Jurkat, Clone E6-1 (cell line): ENCODE data around the gene SH2D2A.
"Not testable (repeated sequence)": the region's sequence is repeated elsewhere in the genome, so short reads cannot be mapped to it uniquely, and the experiment has no call there.

Experiments used
- DNase-seq: peaks from one replicate; pipeline ENCODE4 v3.0.0-alpha.2; 2011; ENCODE audit warnings: low read depth, low spot score
- H3K4me3 ChIP-seq: 2 replicates; pipeline ENCODE4 v1.5.1; 2011; ENCODE audit warnings: mild to moderate bottlenecking, low read length, control low read depth, moderate library complexity

The SH2D2A gene

DNA sequence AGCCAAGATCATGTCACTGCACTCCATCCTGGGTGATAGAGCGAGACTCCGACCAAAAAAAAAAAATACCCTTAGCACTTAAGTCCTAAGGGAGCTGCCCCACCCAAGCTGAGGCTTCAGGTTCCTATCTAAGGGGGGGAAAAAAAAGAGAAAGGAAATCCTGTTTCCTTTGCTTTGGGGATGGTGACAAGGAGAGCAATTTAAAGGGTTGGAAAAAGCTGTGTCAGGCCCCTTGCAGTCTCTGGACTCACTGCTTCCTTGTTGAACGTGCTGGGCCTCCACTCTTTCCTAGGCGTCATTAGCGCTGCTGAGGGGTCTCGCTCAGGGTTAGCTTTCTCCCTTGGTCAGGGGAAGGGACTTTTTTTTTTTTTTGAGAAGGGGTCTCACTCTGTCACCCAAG, 31.2 kb downstream of the SH2D2A start:
- no peak overlapping the region for H3K4me3 ChIP-seq
- no peak for DNase-seq

DNA sequence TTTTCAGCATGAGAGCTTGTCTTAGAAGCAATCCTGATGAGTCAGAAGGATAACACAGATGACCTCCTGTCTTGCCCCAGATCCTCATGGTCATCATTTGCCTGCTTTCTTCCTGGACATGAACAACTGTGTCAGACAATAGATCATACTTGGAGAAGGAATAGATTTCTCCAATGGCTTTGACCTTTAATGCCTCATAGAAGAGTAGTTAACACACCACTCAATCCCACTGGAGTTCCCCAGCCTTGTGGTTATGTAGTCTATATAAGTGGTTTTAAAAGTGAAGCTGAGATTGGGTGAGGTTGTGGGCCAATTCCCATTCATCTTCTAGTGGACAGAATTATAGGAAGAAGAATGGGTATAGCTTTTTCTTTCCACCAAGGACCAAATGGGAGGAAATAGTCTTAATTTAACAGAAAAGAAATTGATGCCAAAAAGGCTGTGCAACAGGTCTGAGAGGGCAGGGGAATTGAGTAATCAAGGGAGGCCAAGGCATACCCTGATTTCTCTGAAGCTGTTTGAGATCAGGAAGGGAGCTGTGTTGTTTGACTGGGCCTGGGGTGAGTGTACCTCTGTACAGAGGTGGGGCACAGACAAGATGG, 35.0 kb downstream of the SH2D2A start:
- no peak overlapping the region for H3K4me3 ChIP-seq
- DNase-seq = no peak

DNA sequence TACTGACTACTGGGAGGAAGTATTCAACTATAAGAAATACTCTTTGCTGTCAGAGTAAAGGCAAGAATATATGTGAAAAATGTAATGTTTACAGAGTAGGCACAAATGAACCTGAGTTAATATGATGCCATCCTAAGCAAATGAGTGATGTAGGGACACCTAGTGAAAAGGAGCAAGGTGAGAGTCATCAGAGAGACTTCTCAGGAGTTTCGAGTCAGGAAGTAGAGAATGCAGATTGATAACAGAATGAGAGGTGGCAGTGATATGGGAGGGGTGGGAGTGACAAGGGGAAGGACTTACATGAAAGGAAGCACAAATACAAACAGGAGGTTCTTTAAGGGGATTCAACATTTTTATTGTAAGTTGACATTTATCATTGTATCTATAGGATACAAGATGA, 39.1 kb downstream of the SH2D2A start:
- no peak overlapping the region for H3K4me3 ChIP-seq
- no peak for DNase-seq

DNA sequence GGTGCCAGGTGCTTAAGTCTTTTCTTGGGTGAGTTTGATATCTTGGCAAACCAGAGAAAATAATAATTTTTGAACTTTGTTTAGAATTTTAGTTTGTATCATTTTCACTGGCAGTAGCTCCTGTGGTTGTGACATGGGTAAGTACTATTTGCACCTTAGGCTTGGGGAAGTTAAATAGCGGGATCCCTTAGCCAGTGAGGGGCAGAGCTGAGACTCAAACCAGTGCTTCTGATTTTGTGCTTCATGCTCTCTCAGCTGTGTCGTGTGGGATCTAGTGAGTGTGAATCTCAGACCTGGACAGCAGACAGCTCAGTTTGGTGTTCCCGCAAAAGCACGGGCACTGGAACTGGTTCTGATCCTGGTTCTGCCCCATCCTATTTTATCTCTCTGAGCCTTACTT, 39.7 kb downstream of the SH2D2A start:
- no peak overlapping the region for H3K4me3 ChIP-seq
- DNase-seq = no peak

DNA sequence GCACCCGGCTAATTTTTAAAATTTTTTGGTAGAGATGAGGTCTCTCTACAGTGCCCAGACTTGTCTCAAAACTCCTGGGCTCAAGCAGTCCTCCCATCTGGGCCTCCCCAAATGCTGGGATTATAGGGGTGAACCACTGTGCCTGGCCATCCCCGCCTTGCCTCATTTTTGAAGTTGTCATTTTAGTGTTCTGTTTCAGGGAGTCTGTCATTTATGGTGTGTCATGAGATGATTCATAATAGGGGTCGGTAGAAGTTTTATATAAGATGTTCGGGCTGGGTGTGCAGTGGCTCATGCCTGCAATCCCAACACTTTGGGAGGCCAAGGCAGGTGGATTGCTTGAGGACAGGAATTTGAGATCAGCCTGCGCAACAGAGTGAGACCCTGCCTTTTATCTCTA, 40.8 kb downstream of the SH2D2A start:
- no peak overlapping the region for H3K4me3 ChIP-seq
- no peak for DNase-seq

DNA sequence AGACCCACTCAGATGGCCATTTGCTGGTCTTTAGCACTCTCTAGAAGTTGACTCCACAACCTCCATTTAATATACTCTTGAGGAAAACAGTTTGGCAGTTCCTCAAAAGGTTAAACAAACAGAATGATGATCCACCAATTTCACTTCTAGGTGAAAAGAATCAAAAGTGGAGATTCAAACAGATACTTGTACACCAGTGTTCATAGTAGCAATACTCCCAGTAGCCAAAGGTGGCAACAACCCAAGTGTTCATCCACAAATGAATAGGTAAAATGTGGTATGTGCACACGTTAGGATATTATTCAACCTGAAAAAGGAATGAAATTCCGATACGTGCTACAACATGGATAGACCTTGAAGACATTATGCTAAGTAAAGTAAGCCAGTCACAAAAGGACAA, 43.0 kb downstream of the SH2D2A start:
- DNase-seq = no peak
- no peak overlapping the region for H3K4me3 ChIP-seq

DNA sequence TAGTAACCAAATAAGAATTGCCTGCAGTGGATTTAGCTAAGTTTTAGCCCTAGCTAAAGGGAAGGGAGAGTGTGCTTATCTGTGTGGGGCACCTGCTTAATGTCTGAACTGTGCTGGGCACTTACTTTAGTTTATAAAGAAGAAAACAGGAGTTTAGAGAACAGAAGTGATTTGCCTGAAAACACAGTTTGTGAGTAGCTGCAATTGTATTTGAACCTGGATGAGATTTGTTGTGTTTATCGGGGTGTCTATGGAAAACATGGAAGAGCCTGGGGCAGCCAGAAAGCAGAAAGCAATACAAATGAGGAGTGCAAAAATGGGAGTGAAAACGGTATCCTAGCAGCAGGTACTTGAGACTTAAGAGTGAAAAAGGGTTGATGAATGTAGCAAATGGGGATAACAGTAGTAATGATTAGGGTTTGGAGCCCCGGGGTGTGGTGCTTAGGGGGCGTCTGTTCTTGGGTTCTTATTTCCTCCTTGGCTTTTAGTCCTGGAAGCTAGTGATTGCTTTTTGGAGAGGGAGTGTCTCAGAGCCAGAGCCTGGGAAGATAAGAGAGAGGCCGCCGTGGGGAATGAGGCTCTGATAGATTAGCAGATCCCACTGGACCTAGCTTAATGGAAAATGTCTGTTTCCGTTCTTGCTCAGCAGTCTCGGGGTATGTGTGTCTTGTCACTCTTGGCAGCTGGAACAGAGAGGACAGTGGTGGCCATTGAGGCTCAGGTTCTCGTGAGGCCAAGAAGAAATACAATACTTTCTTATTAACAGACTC, 43.7 kb downstream of the SH2D2A start:
- DNase-seq = no peak
- H3K4me3 ChIP-seq = no peak overlapping the region

DNA sequence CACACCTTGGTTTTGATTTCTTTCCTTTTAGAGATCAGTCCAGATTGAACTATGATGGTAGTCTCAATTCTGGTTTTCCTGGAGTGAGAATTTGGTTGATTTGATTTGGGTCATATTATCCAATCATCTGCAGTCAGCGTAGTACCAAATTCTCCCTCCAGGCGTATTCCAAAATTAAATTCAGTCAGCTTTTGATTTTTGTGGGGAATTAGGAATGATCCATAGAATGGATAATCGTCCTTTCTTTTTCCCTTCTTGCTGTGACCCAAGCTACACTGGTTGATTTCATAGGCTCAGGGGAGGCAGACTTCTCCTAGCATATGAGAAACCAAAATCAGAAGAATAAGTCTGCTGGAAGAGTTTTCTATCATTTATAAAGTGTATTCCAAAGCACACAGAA, 44.4 kb downstream of the SH2D2A start:
- no peak for DNase-seq
- H3K4me3 ChIP-seq = no peak overlapping the region

DNA sequence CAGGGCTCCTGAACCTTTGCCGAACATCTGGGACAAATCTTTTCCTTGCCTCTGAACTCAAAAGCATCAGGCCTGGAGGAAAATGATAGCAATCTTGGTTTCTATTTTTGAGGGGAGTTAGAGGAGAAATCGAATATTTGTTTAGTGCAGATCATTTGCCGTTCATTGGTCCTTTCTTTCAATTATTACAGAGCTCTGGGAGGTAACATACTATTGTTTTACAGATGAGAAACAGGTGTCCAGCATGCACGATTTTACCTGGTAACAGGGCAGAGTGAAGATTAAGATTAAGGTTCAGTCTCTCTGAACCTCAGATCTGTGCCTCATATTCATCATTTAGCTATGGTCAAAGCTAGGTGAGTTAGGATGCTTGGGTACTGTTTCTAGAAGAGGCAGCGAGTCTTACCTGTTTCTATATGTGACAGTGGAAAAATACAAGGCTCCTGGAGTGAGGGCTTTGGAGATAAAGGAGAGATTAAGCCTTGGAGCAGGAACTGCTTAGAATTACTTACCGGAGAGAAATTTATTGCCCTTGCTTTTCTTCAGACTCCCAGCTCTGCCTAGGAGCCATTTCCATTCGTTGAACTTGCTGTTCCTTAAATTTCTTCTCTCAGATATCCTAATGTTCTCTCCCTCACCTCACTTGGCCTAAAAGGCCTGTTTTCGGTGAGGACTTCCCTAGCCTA, 47.9 kb downstream of the SH2D2A start:
- H3K4me3 ChIP-seq = peak overlapping the region; percentile 92
- DNase-seq = no peak

DNA sequence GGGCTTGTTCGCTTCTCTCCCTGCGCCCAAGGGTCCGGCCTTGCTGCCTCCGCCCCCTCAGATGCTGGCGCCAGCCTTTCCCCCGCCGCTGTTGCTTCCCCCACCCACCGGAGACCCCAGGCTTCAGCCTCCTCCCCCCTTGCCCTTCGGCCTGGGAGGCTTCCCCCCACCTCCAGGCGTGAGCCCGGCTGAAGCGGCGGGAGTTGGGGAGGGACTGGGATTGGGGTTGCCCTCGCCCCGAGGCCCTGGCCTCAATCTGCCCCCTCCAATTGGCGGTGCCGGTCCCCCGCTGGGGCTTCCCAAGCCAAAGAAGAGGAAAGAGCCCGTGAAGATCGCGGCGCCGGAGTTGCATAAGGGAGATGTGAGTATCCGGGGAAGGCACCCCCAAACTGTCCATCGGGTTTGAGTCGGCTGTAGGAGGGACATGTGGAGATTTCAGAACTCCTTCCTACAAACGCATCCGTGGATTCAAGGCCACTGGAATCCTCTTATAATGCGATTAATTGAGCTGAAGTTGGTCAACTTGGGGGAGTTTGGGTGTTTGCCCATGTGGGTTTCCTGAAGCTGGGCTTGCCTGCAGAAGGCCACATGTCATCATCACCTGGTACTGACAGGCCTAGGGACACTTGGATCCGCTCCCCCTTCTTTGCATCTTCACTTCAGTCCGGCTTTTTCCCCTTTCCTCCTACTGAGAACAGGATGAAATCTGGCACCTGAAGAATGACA, 48.6 kb downstream of the SH2D2A start:
- DNase-seq = no peak
- peak overlapping the region; percentile 92 for H3K4me3 ChIP-seq

DNA sequence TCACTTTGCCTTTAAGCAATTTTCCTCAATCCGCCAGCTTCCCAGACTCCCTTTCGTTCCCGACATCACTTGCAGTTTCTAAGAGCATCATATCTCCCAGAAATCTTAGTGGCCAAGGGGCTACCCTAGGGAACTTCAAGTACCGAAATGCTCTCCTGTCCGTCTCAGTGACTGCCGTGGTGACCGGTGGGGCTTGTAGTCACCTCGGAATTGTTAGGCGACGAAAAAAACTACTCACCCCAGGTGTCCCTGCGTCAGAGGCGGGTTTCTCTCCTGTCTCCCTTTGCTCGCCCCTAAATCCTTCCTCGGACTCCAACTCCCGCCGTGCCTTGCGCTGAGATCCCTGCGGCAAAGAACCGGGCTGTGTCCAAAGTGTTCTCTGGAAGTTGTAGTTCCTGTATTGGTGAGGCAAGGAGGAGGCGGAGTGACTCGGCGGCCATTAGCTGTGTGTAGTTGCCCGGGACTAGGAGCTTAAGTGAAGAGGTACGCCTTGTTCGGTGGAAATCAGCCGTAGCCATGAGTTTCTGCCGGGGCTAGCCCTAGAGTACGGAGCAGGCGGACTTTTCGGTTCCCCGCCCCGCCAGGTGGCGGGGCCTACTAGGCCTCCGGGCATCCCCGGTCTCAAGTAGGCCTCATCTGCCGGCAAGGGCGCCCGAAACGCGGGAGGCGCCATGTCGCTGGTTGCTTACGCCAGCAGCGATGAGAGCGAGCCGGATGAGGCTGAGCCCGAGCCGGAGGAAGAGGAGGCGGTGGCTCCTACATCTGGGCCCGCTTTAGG, 49.4 kb downstream of the SH2D2A start, which contains the start of gene PRCC:
PRCC (plus strand) TSS at position 435 of the 778 bp plus-strand sequence; CDS start at position 672, 237 bp downstream.
- H3K4me3 ChIP-seq = peak within 1 kb of the TSS; percentile 92

DNA sequence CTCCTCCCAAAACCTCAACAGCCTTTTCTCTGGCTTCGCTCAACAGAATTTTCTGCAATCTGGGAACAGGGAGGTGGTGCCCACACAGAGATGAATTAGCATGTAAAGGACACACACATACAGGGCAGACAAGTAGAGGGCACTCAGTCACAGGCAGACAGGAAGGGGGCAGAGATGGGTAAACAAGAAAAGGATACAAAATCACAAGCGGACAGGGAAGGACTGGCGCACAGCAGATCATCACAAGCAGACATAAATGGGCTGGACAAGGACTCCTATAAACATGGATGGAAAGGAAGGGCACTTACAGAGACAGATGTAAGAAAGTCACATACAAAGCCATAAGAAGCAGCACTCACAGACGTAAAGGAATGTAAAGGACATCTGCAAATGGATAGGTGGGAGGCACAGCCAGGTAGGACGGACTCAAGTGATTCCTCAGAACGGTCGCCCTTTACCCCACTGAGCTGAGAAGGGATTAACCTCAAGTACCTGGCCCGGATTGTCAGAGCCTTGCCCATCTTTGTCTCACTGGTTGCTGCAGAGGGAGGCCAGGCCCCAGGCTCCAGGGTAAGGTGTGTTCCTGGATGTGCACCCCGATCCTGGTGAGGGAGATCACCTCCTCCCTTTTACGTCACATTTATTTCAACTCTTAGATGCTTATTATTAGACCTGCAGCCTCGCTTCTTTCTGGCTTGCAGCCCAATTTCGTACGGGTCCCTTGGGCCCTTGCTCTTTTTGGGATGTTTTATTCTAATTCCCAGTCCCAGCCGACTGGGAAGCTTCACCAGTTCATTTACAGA, 50.1 kb downstream of the SH2D2A start:
- DNase-seq = no peak

More for the DNA sequence above, 49.4 kb downstream of the SH2D2A start, which contains the start of gene PRCC:
- DNase-seq = peak; percentile 100

DNA sequence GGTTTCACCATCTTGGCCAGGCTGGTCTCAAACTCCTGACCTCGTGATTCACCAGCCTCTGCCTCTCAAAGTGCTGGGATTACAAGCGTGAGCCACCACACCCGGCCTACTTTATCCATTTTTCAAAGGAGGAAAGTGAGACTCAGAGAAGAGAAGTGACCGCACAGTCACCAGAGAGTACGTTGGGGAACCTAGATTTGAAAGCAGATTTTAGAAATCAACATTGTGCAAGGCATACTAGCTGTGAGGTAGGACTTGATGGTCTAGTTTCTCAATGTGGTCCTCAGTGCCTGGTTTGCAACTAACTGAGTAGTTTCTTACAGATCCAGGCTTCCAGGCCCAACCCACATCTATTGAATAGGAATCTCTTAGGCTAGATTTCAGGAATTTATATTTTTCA, 51.0 kb downstream of the SH2D2A start:
- DNase-seq = no peak
- no peak overlapping the region for H3K4me3 ChIP-seq

More for the DNA sequence above, 50.1 kb downstream of the SH2D2A start:
- H3K4me3 ChIP-seq = peak overlapping the region; percentile 92

DNA sequence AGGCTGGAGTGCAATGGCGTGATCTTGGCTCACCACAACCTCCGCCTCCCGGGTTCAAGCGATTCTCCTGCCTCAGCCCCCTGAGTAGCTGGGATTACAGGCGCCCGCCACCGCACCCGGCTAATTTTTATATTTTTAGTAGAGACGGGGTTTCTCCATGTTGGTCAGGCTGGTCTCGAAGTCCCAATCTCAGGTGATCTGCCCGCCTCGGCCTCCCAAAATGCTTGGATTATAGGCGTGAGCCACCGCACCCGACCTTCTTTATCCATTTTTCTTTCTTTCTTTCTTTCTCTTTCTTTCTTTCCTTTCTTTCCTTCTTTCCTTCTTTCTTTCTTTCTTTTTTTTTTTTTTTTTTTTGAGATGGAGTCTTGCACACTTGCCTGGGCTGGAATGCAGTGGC, 51.5 kb downstream of the SH2D2A start:
- not testable (repeated sequence) for DNase-seq, H3K4me3 ChIP-seq

DNA sequence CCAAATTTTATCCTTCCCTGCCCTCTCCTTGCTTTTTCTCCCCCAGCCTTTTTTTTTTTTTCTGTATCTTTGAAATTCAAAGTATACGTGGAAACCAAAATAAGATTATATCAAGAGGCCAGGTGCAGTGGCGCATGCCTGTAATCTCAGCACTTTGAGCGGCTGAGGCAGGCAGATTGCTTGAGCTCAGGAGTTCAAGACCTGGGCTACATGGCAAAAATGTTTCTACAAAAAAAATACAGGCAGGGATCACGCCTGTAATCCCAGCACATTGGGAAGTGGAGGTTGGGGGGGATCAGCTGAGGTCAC, 55.9 kb downstream of the SH2D2A start:
- DNase-seq = no peak
- H3K4me3 ChIP-seq = no peak overlapping the region

DNA sequence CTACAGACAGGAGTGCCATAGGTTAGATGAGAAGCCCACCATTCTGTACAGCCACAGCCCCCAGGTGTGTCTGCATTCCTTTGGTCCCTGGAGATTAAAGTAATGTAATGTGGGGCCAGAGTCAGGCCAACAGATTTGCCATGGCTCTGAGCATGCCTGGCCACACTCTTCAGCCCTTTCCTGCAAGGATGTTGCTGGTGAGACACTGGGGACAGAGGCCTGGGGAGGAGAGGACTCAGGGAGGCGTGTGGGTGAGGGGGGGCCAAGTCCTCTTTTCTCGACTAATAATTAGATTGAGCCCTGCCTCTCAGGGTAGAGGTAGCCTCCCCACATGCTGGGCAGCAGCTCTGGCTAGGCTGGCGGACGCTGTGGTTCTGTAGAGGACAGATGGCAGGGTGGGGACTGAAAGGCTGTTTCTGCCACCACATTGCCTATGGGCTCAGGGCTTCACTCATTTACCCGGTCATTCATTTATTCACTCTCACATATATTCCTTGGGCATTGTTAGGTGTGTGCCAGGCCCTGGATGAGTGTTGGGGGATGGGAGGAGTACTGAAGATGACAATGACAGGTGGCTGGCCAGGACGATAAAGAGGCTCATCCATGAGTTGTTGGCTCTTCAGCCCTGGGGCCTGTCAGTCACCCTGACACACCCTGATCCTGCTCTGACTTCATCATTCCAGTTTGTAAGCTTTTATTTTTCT, 56.4 kb downstream of the SH2D2A start:
- H3K4me3 ChIP-seq = no peak overlapping the region
- DNase-seq = no peak

DNA sequence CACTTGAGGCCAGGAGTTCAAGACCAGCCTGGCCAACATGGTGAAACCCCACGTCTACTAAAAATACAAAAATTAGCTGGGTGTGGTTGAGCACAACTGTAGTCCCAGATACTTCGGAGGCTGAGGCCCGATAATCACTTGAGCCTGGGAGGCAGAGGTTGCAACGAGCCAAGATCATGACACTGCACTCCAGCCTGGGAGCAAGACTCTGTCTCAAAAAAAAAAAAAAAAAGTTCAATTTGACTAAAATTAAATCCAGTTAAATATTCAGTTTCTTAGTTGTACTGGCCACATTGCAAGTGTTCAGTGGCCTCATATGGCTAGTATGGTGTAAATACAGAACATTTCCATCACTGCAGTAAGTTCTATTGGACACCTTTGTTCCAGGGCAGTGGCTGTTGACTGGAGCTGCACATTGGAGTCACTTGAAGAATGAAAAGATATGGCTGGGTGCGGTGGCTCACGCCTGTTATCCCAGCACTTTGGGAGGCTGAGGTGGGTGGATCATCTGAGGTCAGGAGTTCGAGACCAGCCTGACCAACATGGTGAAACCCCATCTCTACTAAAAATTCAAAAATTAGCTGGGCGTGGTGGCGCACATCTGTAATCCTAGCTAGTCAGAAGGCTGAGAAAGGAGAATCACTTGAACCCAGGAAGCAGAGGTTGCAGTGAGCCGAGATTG, 58.9 kb downstream of the SH2D2A start:
- not testable (repeated sequence) for H3K4me3 ChIP-seq, DNase-seq
